Liver (tissue), 9 donors: ENCODE results near the gene MED22. TPM values are rescaled to one million over a fixed set of nuclear protein-coding genes. Genes with fewer than 3 reads are reported as not detected.

ENCODE experiments used
- DNase-seq: peaks from one replicate; pipeline ENCODE4 v3.0.0-alpha.2; 2017; ENCODE audit warnings: low spot score
- H3K27ac ChIP-seq, 2 donors: one replicate each; pipeline ENCODE4 v1.7.0; 2013; ENCODE audit warnings: inconsistent platforms in 2 of 2, low read length in 2 of 2, control low read depth in 1 of 2, low read depth in 1 of 2, mild to moderate bottlenecking in 1 of 2
- H3K27me3 ChIP-seq, 4 donors: one replicate each; pipeline versions ENCODE4 v1.6.1 to v1.7.0; 2013; ENCODE audit warnings: low read length in 3 of 4, inconsistent platforms in 1 of 4, mild to moderate bottlenecking in 1 of 4, moderate library complexity in 1 of 4; ENCODE audit not compliant: control insufficient read depth in 4 of 4, insufficient read depth in 4 of 4
- H3K36me3 ChIP-seq, 4 donors: one replicate each; pipeline versions ENCODE4 v1.6.1 to v1.7.0; 2013; ENCODE audit warnings: low read length in 3 of 4, mild to moderate bottlenecking in 3 of 4, low read depth in 1 of 4, moderate library complexity in 1 of 4; ENCODE audit not compliant: control insufficient read depth in 4 of 4, insufficient read depth in 3 of 4
- H3K4me1 ChIP-seq, 4 donors: one replicate each; pipeline versions ENCODE4 v1.6.1 to v1.7.0; 2013; ENCODE audit warnings: low read length in 3 of 4, mild to moderate bottlenecking in 3 of 4, moderate library complexity in 1 of 4; ENCODE audit not compliant: control insufficient read depth in 4 of 4, insufficient read depth in 4 of 4
- H3K4me3 ChIP-seq, 3 donors: one replicate each; pipeline versions ENCODE4 v1.6.1 to v1.7.0; 2013; ENCODE audit warnings: low read length in 3 of 3, control low read depth in 1 of 3, low read depth in 1 of 3, mild to moderate bottlenecking in 1 of 3
- H3K9ac ChIP-seq, 2 donors: one replicate each; pipeline ENCODE4 v1.7.0; 2013; ENCODE audit warnings: low read length in 2 of 2, mild to moderate bottlenecking in 2 of 2, moderate library complexity in 2 of 2, control low read depth in 1 of 2, low read depth in 1 of 2
- H3K9me3 ChIP-seq, 4 donors: one replicate each; pipeline versions ENCODE4 v1.6.1 to v1.7.0; 2013; ENCODE audit warnings: low read length in 3 of 4; ENCODE audit not compliant: control insufficient read depth in 4 of 4
- ATF3 ChIP-seq: IDR thresholded peaks from 2 replicates; pipeline ENCODE4 v1.6.1; 2016; ENCODE audit warnings: antibody characterized with exemption
- CTCF ChIP-seq: fragments of 150-350 bp; IDR thresholded peaks from 2 replicates; pipeline ENCODE4 v1.5.1; 2017; ENCODE audit warnings: improper control_type of control experiment, low read depth, low read length; ENCODE audit not compliant: missing input control
- EGR1 ChIP-seq, 2 donors: IDR thresholded peaks; 2 replicates each; pipeline ENCODE4 v1.6.1; 2016 to 2018; ENCODE audit warnings: antibody characterized with exemption in 2 of 2, low read depth in 2 of 2
- FOXA1 ChIP-seq: IDR thresholded peaks from 2 replicates; pipeline ENCODE4 v1.6.1; 2016; ENCODE audit warnings: antibody characterized with exemption
- GABPA ChIP-seq, 2 donors: IDR thresholded peaks in 1 of 2; conservative IDR thresholded peaks in 1 of 2; 2 replicates each; pipeline ENCODE4 v1.6.1; 2016; ENCODE audit warnings: antibody characterized with exemption in 2 of 2, mild to moderate bottlenecking in 1 of 2, moderate library complexity in 1 of 2
- HNF4G ChIP-seq: IDR thresholded peaks from 2 replicates; pipeline ENCODE4 v1.6.1; 2016; ENCODE audit warnings: antibody characterized with exemption
- JUND ChIP-seq, 2 donors: IDR thresholded peaks; 2 replicates each; pipeline ENCODE4 v1.6.1; 2016; ENCODE audit warnings: antibody characterized with exemption in 2 of 2
- MAX ChIP-seq: IDR thresholded peaks from 2 replicates; pipeline ENCODE4 v1.6.1; 2016; ENCODE audit warnings: antibody characterized with exemption
- NR2F2 ChIP-seq: IDR thresholded peaks from 2 replicates; pipeline ENCODE4 v1.6.1; 2016; ENCODE audit warnings: antibody characterized with exemption
- RAD21 ChIP-seq, 2 donors: IDR thresholded peaks; 2 replicates each; pipeline ENCODE4 v1.6.1; 2016; ENCODE audit warnings: antibody characterized with exemption in 2 of 2, mild to moderate bottlenecking in 2 of 2
- REST ChIP-seq: IDR thresholded peaks from 2 replicates; pipeline ENCODE4 v1.6.1; 2016; ENCODE audit warnings: antibody characterized with exemption, mild to moderate bottlenecking
- SP1 ChIP-seq: IDR thresholded peaks from 2 replicates; pipeline ENCODE4 v1.6.1; 2018; ENCODE audit warnings: antibody characterized with exemption, mild to moderate bottlenecking
- TAF1 ChIP-seq: conservative IDR thresholded peaks from 2 replicates; pipeline ENCODE4 v1.6.1; 2016; ENCODE audit warnings: antibody characterized with exemption, mild to moderate bottlenecking
- YY1 ChIP-seq: IDR thresholded peaks from 2 replicates; pipeline ENCODE4 v1.6.1; 2016; ENCODE audit warnings: antibody characterized with exemption, mild to moderate bottlenecking
- ZBTB33 ChIP-seq: IDR thresholded peaks from 2 replicates; pipeline ENCODE4 v1.6.1; 2016; ENCODE audit warnings: antibody characterized with exemption
- WGBS: extraction: QIAGEN DNeasy Blood & Tissue Kit; methylation state at CpG from one replicate; pipeline ENCODE4 v1.1.7; 2013; 5-methylcytosine and 5-hydroxymethylcytosine counted together
- polyA plus RNA-seq, 2 donors: library from polyadenylated mRNA; stranded (reverse) in 1 of 2; unstranded in 1 of 2; fragments of 200-250 nt in 1 of 2; fragments of >200 nt in 1 of 2; fragmentation: Nextera tagmentation in 1 of 2; extraction: Ambion mirVana in 1 of 2; gene quantifications; one replicate each; pipeline versions ENCODE4 v1.2.1 to v1.2.3, GENCODE V29; 2013 to 2015
- total RNA-seq, 2 donors: library from RNA; depleted of rRNA; stranded (reverse); fragments of >200 nt; gene quantifications; one replicate each; pipeline ENCODE4 v1.2.3, GENCODE V29; 2014
- donor health status: healthy.
- donor health status: healthy.
- donor health status: healthy.
- donor health status: healthy.
- donor health status: healthy.

The MED22 gene
- total and polyA plus RNA-seq, 4 donors = 3.1 to 10.3 (median 9.9) TPM

- Histone ChIP-seq H3K9me3 (no peaks in the 10 kb centered on the region), H3K9ac (no peak overlapping the region), H3K36me3 (no peaks in the 10 kb centered on the region), H3K4me1 (no peaks in the 10 kb centered on the region), H3K4me3 (no peak overlapping the region), H3K27me3 (no peaks in the 10 kb centered on the region), H3K27ac (no peak overlapping the region)
- WGBS = 87% methylated on average over 9 of the region's 9 CpGs
- DNase-seq = no peak
- TF ChIP-seq GABPA (IDR thresholded peaks at IDR 0.05 in 1 of 2, conservative IDR thresholded peaks at IDR 0.05 in 1 of 2) (no peak), ATF3 (no peak), ZBTB33 (no peak), RAD21 (IDR thresholded peaks at IDR 0.05) (no peak), SP1 (no peak), CTCF (no peak), EGR1 (IDR thresholded peaks at IDR 0.05; ENCODE audit: low read depth in 2 of 2) (no peak), MAX (no peak), JUND (IDR thresholded peaks at IDR 0.05) (no peak)
These were observed 39.7 kb upstream of the MED22 start for GRCh38 chr9:133387680-133388079.

GRCh38 chr9:133386338-133386737 lies 38.4 kb upstream of the MED22 start:
- TF ChIP-seq REST = no peak
- no peak for TF ChIP-seq TAF1
- no peak for TF ChIP-seq FOXA1
- TF ChIP-seq ZBTB33 = no peak
- no peak for TF ChIP-seq JUND (IDR thresholded peaks at IDR 0.05)
- TF ChIP-seq ATF3 = no peak
- no peak for TF ChIP-seq NR2F2
- no peak for TF ChIP-seq RAD21 (IDR thresholded peaks at IDR 0.05)
- TF ChIP-seq HNF4G = no peak
- no peak for TF ChIP-seq CTCF
- no peak for TF ChIP-seq YY1
- 90% methylated on average over 13 of the region's 13 CpGs for WGBS
- H3K27ac ChIP-seq = no peak overlapping the region

More at GRCh38 chr9:133386338-133386737, 38.4 kb upstream of the MED22 start:
- Histone ChIP-seq H3K9me3 (no peaks in the 10 kb centered on the region), H3K36me3 (no peaks in the 10 kb centered on the region), H3K27me3 (no peaks in the 10 kb centered on the region), H3K9ac (no peak overlapping the region), H3K4me1 (no peaks in the 10 kb centered on the region), H3K4me3 (no peak overlapping the region)
- DNase-seq = no peak
